Measurements from ENCODE around the gene GULP1.
"Not testable (repeated sequence)": the region's sequence is repeated elsewhere in the genome, so short reads cannot be mapped to it uniquely, and the experiment has no call there.

GULP1 gene

GRCh38 chr2:188291617-188292347, at the start of gene GULP1:
Gene GULP1 (plus strand): TSS chr2:188291874. CDS start chr2:188477703, 185,829 bp downstream.
- DNase-seq = no peak

GRCh38 chr2:188243381-188243780, 48.3 kb upstream of the GULP1 start:
- no peak for DNase-seq

- DNase-seq = no peak
These were observed 47.3 kb upstream of the GULP1 start for GRCh38 chr2:188244383-188244782.

- DNase-seq = no peak
These were observed 46.4 kb upstream of the GULP1 start for GRCh38 chr2:188245230-188245629.

- no peak for DNase-seq
These were observed 43.2 kb upstream of the GULP1 start for GRCh38 chr2:188248513-188248912.

GRCh38 chr2:188251034-188251433, 40.6 kb upstream of the GULP1 start:
- DNase-seq = no peak

GRCh38 chr2:188256420-188256819, 35.3 kb upstream of the GULP1 start:
- no peak for DNase-seq

GRCh38 chr2:188265315-188265714, 26.4 kb upstream of the GULP1 start:
- DNase-seq = no peak

- DNase-seq = no peak
These were observed 23.9 kb upstream of the GULP1 start for GRCh38 chr2:188267776-188268175.

- DNase-seq = no peak
These were observed 22.7 kb upstream of the GULP1 start for GRCh38 chr2:188269004-188269403.

GRCh38 chr2:188272121-188272520, 19.6 kb upstream of the GULP1 start:
- no peak for DNase-seq

GRCh38 chr2:188274274-188274673, 17.4 kb upstream of the GULP1 start:
- DNase-seq = no peak

GRCh38 chr2:188276255-188276654, 15.4 kb upstream of the GULP1 start:
- no peak for DNase-seq

- no peak for DNase-seq
These were observed 13.9 kb upstream of the GULP1 start for GRCh38 chr2:188277786-188278185.

- no peak for DNase-seq
These were observed 13.1 kb upstream of the GULP1 start for GRCh38 chr2:188278388-188279092.

GRCh38 chr2:188279093-188279445, 12.6 kb upstream of the GULP1 start:
- DNase-seq = no peak

GRCh38 chr2:188280811-188281222, 10.9 kb upstream of the GULP1 start:
- no peak for DNase-seq

- DNase-seq = no peak
These were observed 8.8 kb upstream of the GULP1 start for GRCh38 chr2:188282907-188283306.

- not testable (repeated sequence) for DNase-seq
These were observed 7.4 kb upstream of the GULP1 start for GRCh38 chr2:188284251-188284650.

GRCh38 chr2:188285049-188285448, 6.6 kb upstream of the GULP1 start:
- DNase-seq = no peak

GRCh38 chr2:188285774-188286173, 5.9 kb upstream of the GULP1 start:
- no peak for DNase-seq

GRCh38 chr2:188291142-188291616, 495 bp upstream of the GULP1 start:
- no peak for DNase-seq

- DNase-seq = no peak
These were observed 920 bp downstream of the GULP1 start for GRCh38 chr2:188292348-188293239.

All from activated CD4-positive, CD25-positive, alpha-beta regulatory T cell (primary cell).